Neural progenitor cell (in vitro differentiated cells): ENCODE measurements around the gene MTARC1.

Source experiments
- CTCF ChIP-seq: fragments of 200-600 bp; sonication (generic); IDR thresholded peaks from 2 replicates; pipeline ENCODE4 v1.5.1; 2017; ENCODE audit warnings: antibody characterized with exemption, mild to moderate bottlenecking
- EZH2 ChIP-seq: fragments of 200-600 bp; sonication (generic); IDR thresholded peaks from 2 replicates; pipeline ENCODE4 v1.6.1; 2017; ENCODE audit warnings: antibody characterized with exemption, mild to moderate bottlenecking, moderate library complexity

- TF ChIP-seq CTCF (no peak), EZH2 (no peak)
Observed at GRCh38 chr1:220788900-220789299, 2.2 kb downstream of the MTARC1 start.
